ENCODE measurements around the gene SUSD6. TPM values are rescaled to one million over a fixed set of nuclear protein-coding genes. Genes with fewer than 3 reads are reported as not detected.

SUSD6 gene
- total and polyA plus RNA-seq, 9 of the 15 experiments (the other 6 are each of a cell fraction or from before 2014, with no cell fraction given), result 2.9 to 20.7 (median 5.6) TPM

- TF ChIP-seq XRCC4 (IDR thresholded peaks at IDR 0.05; ENCODE audit: extremely low read depth, insufficient read depth, insufficient read length), result no peak
- no peak for TF ChIP-seq KDM4B (IDR thresholded peaks at IDR 0.05; ENCODE audit: borderline replicate concordance in 2 of 2, low read depth in 1 of 2)
- no peak for TF ChIP-seq NR2C2 (CRISPR knock-in tag; IDR thresholded peaks at IDR 0.05)
- peak; percentile 33; the same call in 1 of the 2 replicates for TF ChIP-seq NR2C2 (tag; IDR thresholded peaks at IDR 0.05)
- TF ChIP-seq ZNF395 (CRISPR knock-in tag; IDR thresholded peaks at IDR 0.05), result no peak
- no peak for TF ChIP-seq SRSF1 (IDR thresholded peaks at IDR 0.05; ENCODE audit: low read depth, low read length)
- no peak for TF ChIP-seq PTRF (tag; IDR thresholded peaks at IDR 0.05)
- no peak for TF ChIP-seq CREB3L1 (IDR thresholded peaks at IDR 0.05; ENCODE audit: borderline replicate concordance, low read depth)
- TF ChIP-seq ZNF384 (IDR thresholded peaks at IDR 0.05; ENCODE audit: low read depth, low read length), result no peak
- no peak for TF ChIP-seq PCBP2 (IDR thresholded peaks at IDR 0.05; ENCODE audit: low read depth, low read length, poor library complexity, severe bottlenecking)
- no peak for TF ChIP-seq USF2 (CRISPR knock-in tag; IDR thresholded peaks at IDR 0.05)
- TF ChIP-seq MEIS2 (IDR thresholded peaks at IDR 0.05; ENCODE audit: partially characterized antibody), result no peak
- TF ChIP-seq IRF1 (CRISPR knock-in tag; IDR thresholded peaks at IDR 0.05; ENCODE audit: borderline replicate concordance), result no peak
- no peak for TF ChIP-seq ZNF253 (CRISPR knock-in tag; conservative IDR thresholded peaks at IDR 0.05)
- no peak for TF ChIP-seq MXI1 (IDR thresholded peaks at IDR 0.05; ENCODE audit: low read depth, low read length)
- TF ChIP-seq SREBF1 (IDR thresholded peaks at IDR 0.05; ENCODE audit: borderline replicate concordance, low read depth, low read length), result no peak
- TF ChIP-seq GABPB1 (CRISPR knock-in tag; IDR thresholded peaks at IDR 0.05), result no peak
- no peak for TF ChIP-seq DACH1 (IDR thresholded peaks at IDR 0.05; ENCODE audit: partially characterized antibody)
- peak; percentile 55; the same call in 1 of the 2 replicates for TF ChIP-seq ZBTB33 (CRISPR knock-in tag; IDR thresholded peaks at IDR 0.05)
These were observed 41.7 kb downstream of the SUSD6 start (continued) for GRCh38 chr14:69652942-69653684.
